HG02642 (cell line): ENCODE measurements around the gene IRF2BP2.
"Not testable (repeated sequence)": the region's sequence is repeated elsewhere in the genome, so short reads cannot be mapped to it uniquely, and the experiment has no call there.

Experiments
- ATAC-seq: cut with Tn5 transposase; IDR thresholded peaks from one replicate; pipeline ENCODE4 v1.9.1; 2021; ENCODE audit warnings: mild to moderate bottlenecking; ENCODE audit not compliant: unreplicated experiment, poor library complexity

IRF2BP2 gene

DNA sequence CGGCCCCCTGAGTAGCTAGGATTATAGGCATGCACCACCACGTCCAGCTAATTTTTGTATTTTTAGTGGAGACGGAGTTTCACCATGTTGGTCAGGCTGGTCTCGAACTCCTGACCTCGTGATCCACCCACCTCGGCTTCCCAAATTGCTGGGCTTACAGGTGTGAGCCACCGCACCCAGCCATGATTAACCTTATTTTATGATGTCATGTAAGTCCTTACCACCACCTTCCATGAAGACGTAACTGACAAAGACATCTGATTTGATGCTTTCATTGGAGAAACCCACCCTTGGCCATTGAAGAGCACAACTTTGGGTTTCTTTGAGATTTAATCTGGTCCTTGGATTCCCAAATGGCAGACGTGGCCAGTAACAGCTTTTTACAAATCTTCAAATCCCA is 24.9 kb upstream of the IRF2BP2 start:
- ATAC-seq = not testable (repeated sequence)

DNA sequence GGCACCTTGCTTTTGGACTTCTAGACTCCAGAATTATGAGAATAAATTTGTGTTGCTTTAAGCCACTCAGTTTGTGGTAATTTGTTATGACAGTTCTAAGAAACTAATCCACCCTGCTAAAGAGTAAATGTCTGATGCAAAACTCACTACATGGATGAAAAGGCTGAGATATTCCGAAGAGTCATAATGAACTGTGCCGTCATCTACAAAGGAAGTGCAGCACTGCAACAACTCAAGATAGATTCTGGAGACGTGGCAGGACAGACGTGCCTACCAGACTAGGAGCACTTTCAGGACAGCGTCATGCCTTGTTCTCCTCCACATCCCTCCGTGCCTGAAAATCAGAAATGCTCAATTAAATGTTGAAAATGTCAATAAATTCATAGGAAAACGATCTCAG is 24.4 kb upstream of the IRF2BP2 start:
- ATAC-seq = no peak

- ATAC-seq = no peak
Measured at GRCh38 chr1:234633246-234634003, 23.4 kb upstream of the IRF2BP2 start.

DNA sequence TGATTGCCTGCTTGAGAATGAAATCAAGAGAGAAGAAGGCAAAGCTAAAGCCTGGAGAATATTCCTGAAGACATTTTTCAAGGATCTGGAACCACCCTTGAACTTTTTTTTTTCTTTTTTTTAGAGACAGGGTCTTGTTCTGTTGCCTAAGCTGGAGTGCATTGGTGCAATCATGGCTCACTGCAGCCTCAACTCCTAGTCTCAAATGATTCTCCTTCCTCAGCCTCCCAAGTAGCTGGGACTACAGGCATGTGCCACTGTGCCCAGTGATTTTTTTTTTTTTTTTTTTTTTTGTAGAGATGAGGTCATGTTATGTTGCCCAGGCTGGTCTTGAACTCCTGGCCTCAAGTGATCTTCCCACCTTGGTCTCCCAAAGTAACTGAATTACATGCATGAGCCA is 22.2 kb upstream of the IRF2BP2 start:
- no peak for ATAC-seq

DNA sequence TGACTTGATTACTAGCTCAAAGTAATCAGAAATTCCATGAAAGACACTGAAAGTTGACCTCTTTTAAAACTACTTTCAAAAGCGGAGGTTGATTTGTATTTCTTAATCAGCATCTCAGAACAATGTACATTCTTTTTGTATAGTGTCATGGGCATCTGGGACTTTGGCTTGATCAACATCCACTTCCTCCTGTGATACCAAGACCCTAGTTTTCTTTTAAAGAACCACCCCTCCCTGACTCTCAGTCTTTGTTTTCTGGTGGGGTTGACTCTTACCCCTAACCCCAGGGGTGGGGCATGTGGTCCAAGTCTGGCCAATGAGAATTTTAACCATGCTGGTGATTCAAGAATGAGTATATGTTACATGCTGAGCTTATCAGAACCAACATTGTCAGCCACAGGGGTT is 21.7 kb upstream of the IRF2BP2 start:
- ATAC-seq = no peak

DNA sequence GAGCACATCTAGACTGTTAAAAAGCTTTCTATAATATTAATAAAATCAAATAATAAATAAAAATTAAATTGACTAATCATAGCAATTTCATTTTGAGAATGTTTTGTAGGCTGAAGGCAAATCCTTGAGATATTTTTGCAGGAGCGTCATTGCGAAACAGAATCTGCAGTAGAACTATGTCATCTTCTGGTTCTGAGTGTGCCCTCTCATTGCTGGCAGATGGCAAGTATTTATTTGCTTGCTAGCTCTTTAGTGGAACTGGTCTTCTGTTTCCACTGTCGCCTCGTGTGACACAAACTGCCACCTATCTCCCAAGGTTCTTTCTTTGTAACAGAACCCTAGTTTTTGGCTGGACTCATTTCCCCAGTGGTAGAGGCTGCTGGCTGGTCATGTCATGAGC is 19.0 kb upstream of the IRF2BP2 start:
- no peak for ATAC-seq

- ATAC-seq = no peak
Measured at GRCh38 chr1:234628089-234628488, 18.1 kb upstream of the IRF2BP2 start.

DNA sequence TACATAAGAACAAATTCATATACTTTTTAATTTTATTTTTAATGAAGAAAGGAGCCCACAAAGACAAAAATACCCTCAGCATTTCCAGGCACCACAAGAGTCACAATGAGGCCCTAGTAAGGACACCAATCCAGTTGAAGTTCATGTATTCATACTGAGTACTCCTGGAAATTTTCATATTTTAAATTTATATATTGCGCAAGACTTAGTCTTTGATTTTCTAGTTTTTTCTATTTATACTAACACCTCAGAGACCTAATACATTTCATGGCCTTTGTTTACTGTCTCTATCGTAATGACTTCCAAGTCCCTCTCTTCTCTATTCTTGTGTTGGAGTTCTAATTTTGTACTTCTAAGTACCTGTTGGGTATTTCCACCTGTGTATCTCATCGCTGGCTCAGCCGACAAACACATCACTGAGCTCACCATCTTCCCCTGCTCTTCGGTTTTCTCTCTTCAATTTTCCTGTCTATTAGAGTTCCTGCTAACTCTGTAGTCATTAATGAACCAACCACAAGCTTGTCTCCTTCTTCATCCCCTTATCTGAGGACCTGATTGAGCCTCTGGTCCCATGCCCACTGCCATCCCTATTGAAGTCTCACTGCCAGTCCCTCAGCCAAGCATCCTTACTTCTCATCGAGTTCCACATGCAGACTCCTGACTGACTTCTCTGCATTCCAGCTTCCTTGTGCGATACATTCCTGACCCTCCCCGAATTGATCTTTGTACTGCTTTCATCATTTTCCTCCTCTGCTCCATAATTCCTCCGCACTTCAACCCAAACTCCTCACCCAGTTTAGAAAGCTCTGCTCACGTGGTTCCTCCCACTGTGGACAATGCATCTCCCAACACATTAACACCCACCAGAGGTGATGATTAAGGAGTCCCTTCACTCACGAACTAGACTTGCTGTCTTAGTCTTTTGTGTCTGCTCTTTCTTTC is 17.3 kb upstream of the IRF2BP2 start:
- no peak for ATAC-seq

GRCh38 chr1:234626391-234626790 is 16.4 kb upstream of the IRF2BP2 start:
- no peak for ATAC-seq

GRCh38 chr1:234624724-234625117 is 14.7 kb upstream of the IRF2BP2 start:
- no peak for ATAC-seq

DNA sequence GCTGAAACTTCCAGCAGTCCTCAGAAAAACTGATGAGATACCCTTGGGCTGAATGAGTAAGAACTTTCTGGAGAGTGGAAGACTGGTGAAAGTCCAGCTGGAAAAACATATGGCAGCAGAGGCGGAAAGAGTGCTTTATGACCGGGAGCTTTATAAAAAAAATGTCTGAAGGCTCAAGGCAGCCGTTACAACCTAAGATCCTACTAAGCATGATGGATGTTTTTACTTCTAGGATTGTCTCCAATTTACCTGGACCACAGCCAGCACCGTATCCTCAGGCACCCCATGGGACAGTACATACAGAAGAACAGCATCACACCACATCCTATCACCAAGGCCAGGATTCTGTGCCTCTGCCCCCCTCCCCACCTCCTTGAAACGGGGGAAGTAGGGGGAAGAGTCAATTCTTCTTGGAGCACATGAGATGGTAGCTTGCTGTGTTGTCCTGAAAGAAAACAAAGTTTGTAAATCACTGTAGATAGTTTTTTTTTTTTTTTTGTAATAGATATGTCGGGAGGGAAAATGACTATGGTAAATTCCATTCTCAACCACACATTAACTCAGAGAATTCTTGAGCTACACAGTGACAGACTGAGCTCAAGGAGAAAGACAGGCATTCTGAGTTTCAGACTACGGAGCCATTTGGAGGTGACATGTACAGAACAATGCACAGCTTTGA is 11.8 kb upstream of the IRF2BP2 start:
- ATAC-seq = no peak

DNA sequence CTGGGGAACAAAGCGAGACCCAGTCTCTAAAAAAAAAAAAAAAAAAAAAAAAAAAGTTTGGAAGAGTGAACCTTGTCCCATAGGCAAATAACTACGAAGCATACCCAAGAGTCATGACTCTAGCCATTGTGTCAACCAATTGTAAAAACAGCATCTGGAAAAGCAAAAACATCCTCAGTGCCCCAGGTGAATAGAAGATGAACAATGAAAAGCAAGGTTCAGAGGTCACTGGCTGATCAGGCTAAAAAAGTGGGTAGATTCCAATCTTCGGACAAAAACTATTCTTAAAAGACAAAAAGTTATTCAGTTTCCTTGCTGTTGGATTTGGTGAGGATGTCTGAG is 11.1 kb upstream of the IRF2BP2 start:
- ATAC-seq = no peak

DNA sequence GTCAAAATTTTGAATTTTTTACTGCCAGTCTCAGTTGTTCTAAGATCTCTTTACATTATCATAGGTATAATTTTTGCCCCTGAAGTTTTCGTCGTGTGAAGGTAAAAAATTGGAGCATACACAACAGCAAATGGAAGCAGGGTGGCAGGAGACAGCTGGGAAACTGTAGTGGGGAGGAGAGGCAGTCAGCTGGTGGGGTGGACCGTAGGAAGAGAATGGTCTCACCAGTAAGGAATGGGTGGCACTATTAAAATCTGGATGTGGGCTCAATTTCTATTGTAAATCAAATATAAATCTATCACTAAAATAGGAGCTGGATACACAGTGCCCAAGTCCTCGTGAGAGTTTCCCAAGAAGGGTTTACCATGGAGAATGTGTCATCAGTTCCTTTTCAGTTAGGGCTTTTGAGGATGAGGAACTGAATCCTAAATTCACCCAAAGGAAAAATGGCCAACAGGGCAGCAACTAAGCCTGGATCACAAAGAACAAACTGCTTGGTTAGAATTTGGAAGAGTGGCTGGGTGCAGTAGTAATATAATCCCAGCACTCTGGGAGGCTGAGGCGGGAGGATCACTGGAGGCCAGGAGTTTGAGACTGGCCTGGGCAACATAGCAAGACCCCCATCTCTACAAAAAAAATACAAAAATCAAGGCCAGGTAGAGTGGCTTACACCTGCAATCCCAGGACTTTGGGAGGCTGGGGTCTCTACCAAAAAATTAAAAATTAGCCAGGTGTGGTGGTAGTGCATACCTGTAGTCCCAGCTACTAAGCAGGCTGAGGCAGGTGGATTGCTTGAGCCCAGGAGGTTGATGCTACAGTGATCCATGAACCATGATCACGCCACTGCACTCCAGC is 10.5 kb upstream of the IRF2BP2 start:
- ATAC-seq = no peak

- ATAC-seq = no peak
Measured at GRCh38 chr1:234619794-234620247, 9.8 kb upstream of the IRF2BP2 start.

DNA sequence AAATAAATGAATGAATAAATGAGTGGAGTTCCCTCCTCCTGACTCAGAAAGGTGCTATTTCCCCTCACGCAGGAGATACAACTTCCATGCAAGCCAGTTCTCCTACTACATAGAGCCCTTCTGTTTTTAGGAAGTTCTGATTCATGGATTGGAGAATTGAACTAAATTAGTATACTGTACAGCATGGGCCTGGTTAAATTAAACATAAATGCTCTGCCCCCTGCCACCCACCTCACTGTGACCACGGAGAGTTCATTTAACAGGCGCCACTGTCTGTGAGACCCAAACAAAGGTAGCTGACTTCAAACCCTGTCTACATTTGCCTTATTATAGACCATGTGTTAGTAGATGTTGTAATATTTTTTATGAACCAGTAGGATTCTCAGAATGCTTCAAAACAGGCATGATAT is 9.1 kb upstream of the IRF2BP2 start:
- ATAC-seq = no peak

GRCh38 chr1:234618737-234619049 is 8.7 kb upstream of the IRF2BP2 start:
- no peak for ATAC-seq

DNA sequence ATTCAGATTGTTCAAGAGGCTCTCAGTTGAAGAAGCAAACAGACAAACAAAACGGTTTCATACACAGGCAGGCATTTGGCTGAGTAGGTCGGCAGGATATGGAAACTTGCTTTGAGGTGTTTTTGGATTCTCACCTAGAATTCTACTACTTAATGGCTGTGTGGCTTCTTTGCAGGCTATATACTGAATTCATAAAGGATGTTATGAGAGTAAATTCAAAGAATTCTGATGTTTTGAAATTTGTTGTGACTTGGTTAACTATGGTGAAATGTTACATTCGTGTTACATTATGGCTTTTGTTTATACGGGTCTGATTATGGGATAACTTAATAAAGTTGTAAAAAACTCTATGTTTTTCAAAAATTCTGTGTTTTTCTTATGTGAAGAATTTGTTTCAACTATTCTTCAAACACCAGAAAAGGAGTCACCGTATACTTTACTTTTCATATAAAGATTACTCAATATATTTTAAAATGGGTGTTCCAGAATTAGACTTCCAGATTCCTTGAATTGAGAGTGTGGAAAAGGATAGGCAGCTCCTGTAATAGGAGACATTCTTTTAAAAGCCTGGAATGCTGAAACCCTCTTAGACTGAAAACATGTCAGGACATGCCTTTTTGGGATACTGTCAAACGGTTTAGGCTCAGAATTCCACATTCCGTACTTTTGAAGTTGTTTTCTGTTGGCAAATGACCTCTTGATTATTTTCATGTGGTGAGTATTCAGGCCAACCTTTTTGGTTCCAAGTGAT is 8.2 kb upstream of the IRF2BP2 start:
- no peak for ATAC-seq

DNA sequence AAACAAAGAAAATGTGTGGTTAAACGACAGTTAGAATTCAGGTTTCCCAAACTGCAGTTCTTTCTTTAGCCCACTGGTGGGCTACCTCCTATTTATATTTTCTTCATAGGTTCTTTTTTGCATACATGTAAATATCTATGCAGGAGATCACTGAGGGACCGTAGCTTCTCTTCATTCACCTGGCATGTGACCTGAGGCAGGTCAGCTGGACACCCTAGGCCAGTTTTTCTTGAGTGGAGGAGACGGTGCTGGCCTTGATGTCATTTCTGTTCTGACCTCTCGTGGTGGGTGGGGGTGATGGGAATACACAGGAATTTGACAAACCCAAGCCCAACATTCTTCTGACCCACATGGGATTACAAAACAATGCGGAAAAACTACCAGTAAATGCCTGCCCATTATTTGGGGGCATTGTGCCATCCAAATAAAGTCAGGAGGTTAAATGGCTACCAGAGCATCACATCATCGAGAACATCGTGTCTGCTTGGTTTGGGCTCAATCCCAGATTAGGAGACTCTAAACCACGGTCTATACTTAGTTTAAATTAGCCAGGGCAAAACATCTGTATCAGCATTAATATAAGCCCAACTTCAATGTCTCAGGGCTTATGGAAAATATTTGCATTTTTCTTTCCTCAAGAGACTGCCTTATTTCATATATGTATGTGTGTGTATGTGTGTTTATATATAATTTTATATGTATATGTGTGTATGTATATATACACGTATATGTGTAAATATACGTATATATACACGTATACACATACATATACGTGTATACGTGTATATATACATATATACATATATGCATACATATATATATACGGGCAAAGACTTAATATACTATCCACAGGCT is 7.4 kb upstream of the IRF2BP2 start:
- ATAC-seq = no peak

DNA sequence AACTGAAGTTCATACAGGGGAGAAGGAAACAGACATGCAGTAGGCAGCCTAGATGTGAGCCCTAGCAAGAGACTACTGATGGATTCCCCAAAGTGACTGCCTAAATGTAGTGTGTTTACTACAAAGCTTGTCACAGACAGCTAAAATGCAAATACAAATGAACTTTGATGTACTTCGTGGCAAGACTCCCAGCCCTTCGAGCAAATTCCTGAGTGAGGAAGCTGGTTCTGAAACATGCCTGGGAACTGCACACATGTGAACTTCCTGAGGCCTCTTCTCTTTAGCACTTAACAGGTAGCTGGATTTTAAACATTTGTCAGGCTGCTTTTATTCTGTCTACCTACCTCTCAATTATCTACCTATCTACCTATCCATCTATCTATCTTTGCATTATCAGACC is 6.7 kb upstream of the IRF2BP2 start:
- ATAC-seq = no peak
